Esophagus muscularis mucosa (tissue), 4 donors: Measurements from ENCODE around the gene PLAAT4. TPM values are rescaled to one million over a fixed set of nuclear protein-coding genes. Genes with fewer than 3 reads are reported as not detected.

Source experiments
- DNase-seq: peaks from one replicate; pipeline ENCODE4 v3.0.0-alpha.2; 2017; ENCODE audit errors: extremely low spot score
- H3K27ac ChIP-seq, 4 donors: fragments of 200-600 bp; sonication (generic); replicated peaks in 1 of 4; 1 replicate in 3 of 4; 2 replicates in 1 of 4; pipeline ENCODE4 v1.5.1; 2016 to 2019; ENCODE audit warnings: mild to moderate bottlenecking in 1 of 4
- H3K27me3 ChIP-seq, 4 donors: fragments of 200-600 bp; sonication (generic); one replicate each; pipeline versions ENCODE4 v1.5.1 to v1.6.0; 2016 to 2019
- H3K36me3 ChIP-seq, 4 donors: fragments of 200-600 bp; sonication (generic); one replicate each; pipeline ENCODE4 v1.5.1; 2016 to 2019
- H3K4me1 ChIP-seq, 4 donors: fragments of 200-600 bp; sonication (generic); one replicate each; pipeline ENCODE4 v1.5.1; 2016 to 2019
- H3K4me3 ChIP-seq, 4 donors: fragments of 200-600 bp; sonication (generic); 1 replicate in 2 of 4; 2 replicates in 2 of 4; pipeline ENCODE4 v1.5.1; 2016 to 2019; ENCODE audit warnings: mild to moderate bottlenecking in 4 of 4, moderate library complexity in 1 of 4
- H3K9me3 ChIP-seq, 4 donors: fragments of 200-600 bp; sonication (generic); 1 replicate in 3 of 4; 2 replicates in 1 of 4; pipeline ENCODE4 v1.5.1; 2016 to 2019
- CTCF ChIP-seq, 3 experiments: fragments of 200-600 bp in 2 of 3; fragments of 450-650 bp in 1 of 3; sonication (generic) in 2 of 3; IDR thresholded peaks; one replicate each; pipeline ENCODE4 v1.5.1; 2017 to 2019; ENCODE audit warnings: antibody characterized with exemption in 3 of 3, mild to moderate bottlenecking in 2 of 3, moderate library complexity in 1 of 3
- EP300 ChIP-seq: sonication (generic); formaldehyde crosslinking; IDR thresholded peaks from one replicate; pipeline ENCODE4 v1.6.1; 2017; ENCODE audit warnings: antibody characterized with exemption
- POLR2A ChIP-seq: fragments of 450-650 bp; IDR thresholded peaks from one replicate; pipeline ENCODE4 v1.6.1; 2017; ENCODE audit warnings: antibody characterized with exemption, moderate library complexity, mild to moderate bottlenecking, low read depth
- POLR2AphosphoS5 ChIP-seq, 2 donors: sonication (generic); formaldehyde crosslinking; IDR thresholded peaks; one replicate each; pipeline ENCODE4 v1.6.1; 2017; ENCODE audit warnings: antibody characterized with exemption in 2 of 2
- WGBS: methylation state at CpG from one replicate; pipeline ENCODE4 v1.1.5; 2018; 5-methylcytosine and 5-hydroxymethylcytosine counted together
- intact Hi-C: fragments of 100-400 bp; cut with DNase I; formaldehyde crosslinking; loops from one replicate; pipeline ENCODE4 v1.15.1; 2023
- total RNA-seq, 4 donors: library from RNA; depleted of rRNA; stranded (reverse); fragments of >200 nt; gene quantifications; one replicate each; pipeline versions ENCODE4 v1.1.0 to v1.2.1, GENCODE V29; 2016

PLAAT4 gene
- total RNA-seq, 4 donors from 2014 or later: 9.1 to 28.0 (median 20.1) TPM

GRCh38 chr11:63491636-63492372 lies 44.8 kb upstream of the PLAAT4 start:
- Histone ChIP-seq H3K4me1 (peaks cover 8 to 53% (median 38%) of the 10 kb centered on the region in 4 donors), H3K27ac (peak overlapping the region; percentile 83 to 90 (median 87)), H3K4me3 (peak overlapping the region; percentile 64 to 72 (median 68)), H3K27me3 (no peaks in the 10 kb centered on the region), H3K9me3 (no peaks in the 10 kb centered on the region), H3K36me3 (no peaks in the 10 kb centered on the region)
- no peak for DNase-seq
- no peak for TF ChIP-seq POLR2AphosphoS5 (IDR thresholded peaks at IDR 0.05)
- no peak for TF ChIP-seq CTCF (IDR thresholded peaks at IDR 0.05)
- TF ChIP-seq POLR2A: no peak
- intact Hi-C loops: no loop called here
- 47% methylated on average over 11 of the region's 11 CpGs for WGBS

GRCh38 chr11:63492441-63492840 lies 44.2 kb upstream of the PLAAT4 start:
- intact Hi-C loops: no loop called here
- H3K4me3 ChIP-seq: no peak overlapping the region
- no peaks in the 10 kb centered on the region for H3K36me3 ChIP-seq
- H3K4me1 ChIP-seq: peaks cover 8 to 53% (median 38%) of the 10 kb centered on the region in 4 donors
- no peak for DNase-seq
- H3K27ac ChIP-seq: peak overlapping the region in 2 of 4 donors; percentile 88 to 90
- 100% methylated on average over 1 of the region's 1 CpG for WGBS
- H3K9me3 ChIP-seq: no peaks in the 10 kb centered on the region
- no peaks in the 10 kb centered on the region for H3K27me3 ChIP-seq
- TF ChIP-seq POLR2A (no peak), EP300 (no peak), CTCF (IDR thresholded peaks at IDR 0.05) (no peak), POLR2AphosphoS5 (IDR thresholded peaks at IDR 0.05) (no peak)

GRCh38 chr11:63493127-63493526 lies 43.5 kb upstream of the PLAAT4 start:
- intact Hi-C loops: no loop called here
- 97% methylated on average over 1 of the region's 1 CpG for WGBS
- no peaks in the 10 kb centered on the region for H3K27me3 ChIP-seq

GRCh38 chr11:63494975-63495374 lies 41.6 kb upstream of the PLAAT4 start:
- Histone ChIP-seq H3K27me3 (no peaks in the 10 kb centered on the region), H3K36me3 (no peaks in the 10 kb centered on the region), H3K27ac (peak overlapping the region in 2 of 4 donors; percentile 7 to 36), H3K4me1 (peaks cover 8 to 39% (median 31%) of the 10 kb centered on the region in 4 donors), H3K9me3 (peaks cover 0 to 7% (median 4%) of the 10 kb centered on the region in 4 donors), H3K4me3 (no peak overlapping the region)
- TF ChIP-seq EP300: no peak
- TF ChIP-seq CTCF (IDR thresholded peaks at IDR 0.05): no peak
- TF ChIP-seq POLR2A: no peak
- TF ChIP-seq POLR2AphosphoS5 (IDR thresholded peaks at IDR 0.05): no peak
- no peak for DNase-seq
- 85% methylated on average over 6 of the region's 6 CpGs for WGBS
- intact Hi-C loops: no loop called here

More at GRCh38 chr11:63493127-63493526, 43.5 kb upstream of the PLAAT4 start:
- Histone ChIP-seq H3K4me3 (no peak overlapping the region), H3K4me1 (peaks cover 8 to 53% (median 38%) of the 10 kb centered on the region in 4 donors), H3K9me3 (no peaks in the 10 kb centered on the region), H3K36me3 (no peaks in the 10 kb centered on the region), H3K27ac (no peak overlapping the region)
- no peak for DNase-seq
- no peak for TF ChIP-seq EP300

- intact Hi-C loops: no loop called here
- DNase-seq: no peak
- Histone ChIP-seq H3K4me3 (no peak overlapping the region), H3K27me3 (no peaks in the 10 kb centered on the region), H3K36me3 (no peaks in the 10 kb centered on the region), H3K9me3 (peaks cover 0 to 12% (median 9%) of the 10 kb centered on the region in 4 donors), H3K4me1 (peaks cover 5 to 16% (median 8%) of the 10 kb centered on the region in 4 donors), H3K27ac (no peak overlapping the region)
- TF ChIP-seq CTCF (IDR thresholded peaks at IDR 0.05) (no peak), POLR2A (no peak), POLR2AphosphoS5 (IDR thresholded peaks at IDR 0.05) (no peak), EP300 (no peak)
- WGBS: 87% methylated on average over 4 of the region's 4 CpGs
These were observed 36.7 kb upstream of the PLAAT4 start for GRCh38 chr11:63499874-63500273.
